Keratinocyte (primary cell): ENCODE results near the gene CEPT1. TPM values are rescaled to one million over a fixed set of nuclear protein-coding genes. Genes with fewer than 3 reads are reported as not detected.

Experiments
- DNase-seq: peaks from one replicate; pipeline ENCODE4 v3.0.0-alpha.2; 2011; ENCODE audit warnings: low read depth, missing footprints, low spot score
- FAIRE-seq: peaks from 2 replicates; lab custom pipeline; 2011; peaks lifted over from hg19 to GRCh38; lab: Jason Lieb, UNC
- H2AFZ ChIP-seq: 2 replicates; pipeline ENCODE4 v1.6.0; 2012; ENCODE audit warnings: low read length, control low read depth, inconsistent platforms; ENCODE audit not compliant: control insufficient read depth
- H3K27ac ChIP-seq: 2 replicates; pipeline ENCODE4 v1.5.1; 2011; ENCODE audit warnings: low read length; ENCODE audit not compliant: control insufficient read depth, insufficient read depth
- H3K27me3 ChIP-seq: 3 replicates; pipeline ENCODE4 v1.6.0; 2011; ENCODE audit warnings: low read length; ENCODE audit not compliant: control insufficient read depth, insufficient read depth; ENCODE audit errors: extremely low read depth
- H3K36me3 ChIP-seq, 2 experiments: 2 replicates in 1 of 2; 3 replicates in 1 of 2; pipeline ENCODE4 v1.5.1; 2011; ENCODE audit warnings: low read length in 2 of 2, mild to moderate bottlenecking in 1 of 2; ENCODE audit not compliant: control insufficient read depth in 2 of 2, insufficient read depth in 2 of 2; ENCODE audit errors: extremely low read depth in 1 of 2
- H3K4me1 ChIP-seq: 3 replicates; pipeline ENCODE4 v1.5.1; 2011; ENCODE audit warnings: low read length; ENCODE audit not compliant: control insufficient read depth, insufficient read depth; ENCODE audit errors: extremely low read depth
- H3K4me2 ChIP-seq: 3 replicates; pipeline ENCODE4 v1.6.0; 2011; ENCODE audit warnings: low read depth, low read length; ENCODE audit not compliant: control insufficient read depth, insufficient read depth; ENCODE audit errors: extremely low read depth
- H3K4me3 ChIP-seq, 3 experiments: fragments of 200-600 bp in 1 of 3; sonication (generic) in 1 of 3; 2 replicates in 2 of 3; 3 replicates in 1 of 3; pipeline ENCODE4 v1.5.1; 2011 to 2016; ENCODE audit warnings: low read length in 3 of 3, mild to moderate bottlenecking in 3 of 3, control low read depth in 2 of 3, inconsistent platforms in 1 of 3, low read depth in 1 of 3, mixed read lengths in 1 of 3, mixed run types in 1 of 3, moderate library complexity in 1 of 3; ENCODE audit not compliant: control insufficient read depth in 2 of 3, insufficient read depth in 2 of 3; ENCODE audit errors: extremely low read depth in 1 of 3
- H3K79me2 ChIP-seq: 2 replicates; pipeline ENCODE4 v1.6.0; 2012; ENCODE audit warnings: low read length; ENCODE audit not compliant: control insufficient read depth, insufficient read depth
- H3K9ac ChIP-seq: 3 replicates; pipeline ENCODE4 v1.6.0; 2011; ENCODE audit warnings: low read length; ENCODE audit not compliant: control insufficient read depth, insufficient read depth; ENCODE audit errors: extremely low read depth
- H3K9me1 ChIP-seq: 3 replicates; pipeline ENCODE4 v1.6.0; 2011; ENCODE audit warnings: low read length; ENCODE audit not compliant: control insufficient read depth, insufficient read depth; ENCODE audit errors: extremely low read depth
- H3K9me3 ChIP-seq: 2 replicates; pipeline ENCODE4 v1.5.1; 2012; ENCODE audit warnings: low read depth, low read length; ENCODE audit not compliant: control insufficient read depth
- H4K20me1 ChIP-seq: 3 replicates; pipeline ENCODE4 v1.6.0; 2011; ENCODE audit warnings: low read length; ENCODE audit not compliant: control insufficient read depth, insufficient read depth; ENCODE audit errors: extremely low read depth
- CTCF ChIP-seq, 3 experiments: IDR thresholded peaks in 1 of 3; conservative IDR thresholded peaks in 1 of 3; optimal IDR thresholded peaks in 1 of 3; 2 replicates in 2 of 3; 3 replicates in 1 of 3; pipeline versions ENCODE3 to v1.5.1; 2011; ENCODE audit warnings: low read length in 3 of 3, mild to moderate bottlenecking in 3 of 3, moderate library complexity in 2 of 3, control low read depth in 1 of 3, inconsistent platforms in 1 of 3; ENCODE audit not compliant: insufficient read depth in 2 of 3; ENCODE audit errors: extremely low read depth in 1 of 3
- EZH2 ChIP-seq: IDR thresholded peaks from one replicate; pipeline ENCODE4 v1.6.1; 2012; ENCODE audit warnings: inconsistent platforms, mild to moderate bottlenecking, low read length, moderate library complexity
- dilution Hi-C: fragments of 300-500 bp; cut with MboI; formaldehyde crosslinking; loops from one replicate; pipeline ENCODE4 v1.7.0; 2020; ENCODE audit warnings: low sequenced_read_pairs; ENCODE audit not compliant: extremely low pct_ligation_motif_present
- polyA plus RNA-seq, 5 experiments: library from polyadenylated mRNA; depleted of rRNA in 3 of 5; stranded (reverse) in 3 of 5; stranded (forward) in 1 of 5; unstranded in 1 of 5; fragments of >200 nt; gene quantifications; 1 replicate in 1 of 5; 2 replicates in 3 of 5; 3 replicates in 1 of 5; pipeline versions ENCODE4 v1.2.1 to v1.2.3, GENCODE V29; 2011 to 2012; ENCODE audit warnings: missing spikeins in 2 of 5, low read depth in 1 of 5, low replicate concordance in 1 of 5

Gene CEPT1
- polyA plus RNA-seq, 1 donor (not counting 4 experiments of a cell fraction or from before 2014, with no cell fraction given), result 65.2 TPM

GRCh38 chr1:111222308-111223125, 82.5 kb downstream of the CEPT1 start:
- dilution Hi-C loops, result no loop called here
- peak; percentile 44 for FAIRE-seq

GRCh38 chr1:111223126-111223685, 83.2 kb downstream of the CEPT1 start:
- Histone ChIP-seq H3K9me1 (no peaks in the 10 kb centered on the region), H3K27me3 (no peaks in the 10 kb centered on the region), H3K27ac (no peak overlapping the region), H4K20me1 (no peaks in the 10 kb centered on the region), H3K9ac (no peak overlapping the region), H3K4me2 (peak overlapping the region; percentile 60), H3K79me2 (no peaks in the 10 kb centered on the region), H3K4me1 (peaks cover 23% of the 10 kb centered on the region), H2AFZ (peak overlapping the region; percentile 32), H3K4me3 (no peak overlapping the region), H3K9me3 (no peaks in the 10 kb centered on the region), H3K36me3 (no peaks in the 10 kb centered on the region)
- FAIRE-seq (no peak), DNase-seq (no peak)
- dilution Hi-C loops, result no loop called here
- TF ChIP-seq EZH2 (no peak), CTCF (optimal IDR thresholded peaks at IDR 0.05 in 1 of 3, IDR thresholded peaks at IDR 0.05 in 1 of 3, conservative IDR thresholded peaks at IDR 0.05 in 1 of 3; ENCODE audit: extremely low read depth in 1 of 3, insufficient read depth in 2 of 3, low read length in 3 of 3) (no peak)

More at GRCh38 chr1:111222308-111223125, 82.5 kb downstream of the CEPT1 start:
- no peaks in the 10 kb centered on the region for H3K27me3 ChIP-seq
- H3K9ac ChIP-seq, result no peak overlapping the region
- H3K4me1 ChIP-seq, result peaks cover 21% of the 10 kb centered on the region
- H3K27ac ChIP-seq, result no peak overlapping the region
- peak overlapping the region; percentile 60 for H3K4me2 ChIP-seq
- no peaks in the 10 kb centered on the region for H4K20me1 ChIP-seq
- no peaks in the 10 kb centered on the region for H3K9me1 ChIP-seq
- peak overlapping the region in 2 of 3 experiments; percentile 26 to 43 for H3K4me3 ChIP-seq
- H3K36me3 ChIP-seq, result no peaks in the 10 kb centered on the region
- TF ChIP-seq EZH2 (no peak), CTCF (optimal IDR thresholded peaks at IDR 0.05 in 1 of 3, IDR thresholded peaks at IDR 0.05 in 1 of 3, conservative IDR thresholded peaks at IDR 0.05 in 1 of 3; ENCODE audit: extremely low read depth in 1 of 3, insufficient read depth in 2 of 3, low read length in 3 of 3) (peak; percentile 94 to 98 (median 97))
- H2AFZ ChIP-seq, result peak overlapping the region; percentile 39
- H3K9me3 ChIP-seq, result no peaks in the 10 kb centered on the region
- DNase-seq, result no peak
- no peaks in the 10 kb centered on the region for H3K79me2 ChIP-seq
